ENCODE data around the gene NAALADL2.

- TF ChIP-seq CTCF (conservative IDR thresholded peaks at IDR 0.05; ENCODE audit: low read depth, low read length), result no peak
- no peak for TF ChIP-seq POLR2A (IDR thresholded peaks at IDR 0.05; ENCODE audit: low read depth, low read length)
- no peak for TF ChIP-seq ELK1 (IDR thresholded peaks at IDR 0.05; ENCODE audit: borderline replicate concordance, low read depth, low read length)
- no peak for TF ChIP-seq RAD21 (IDR thresholded peaks at IDR 0.05; ENCODE audit: low read length)
- peak; percentile 66 for TF ChIP-seq CEBPB (IDR thresholded peaks at IDR 0.05; ENCODE audit: low read depth, low read length)
These were observed 524.2 kb downstream of the NAALADL2 start for GRCh38 chr3:175383371-175383770.

Measured in IMR-90 (cell line).